HTR-8/SVneo (cell line): Measurements from ENCODE around the gene SNCG.
"Not testable (repeated sequence)": the region's sequence is repeated elsewhere in the genome, so short reads cannot be mapped to it uniquely, and the experiment has no call there.

Experiments
- DNase-seq: peaks from one replicate; pipeline ENCODE4 v3.0.0; 2011; ENCODE audit warnings: low spot score, mixed read lengths; ENCODE audit not compliant: insufficient read length
- FAIRE-seq: peaks from 2 replicates; lab custom pipeline; 2011; peaks lifted over from hg19 to GRCh38; lab: Jason Lieb, UNC

SNCG gene

DNA sequence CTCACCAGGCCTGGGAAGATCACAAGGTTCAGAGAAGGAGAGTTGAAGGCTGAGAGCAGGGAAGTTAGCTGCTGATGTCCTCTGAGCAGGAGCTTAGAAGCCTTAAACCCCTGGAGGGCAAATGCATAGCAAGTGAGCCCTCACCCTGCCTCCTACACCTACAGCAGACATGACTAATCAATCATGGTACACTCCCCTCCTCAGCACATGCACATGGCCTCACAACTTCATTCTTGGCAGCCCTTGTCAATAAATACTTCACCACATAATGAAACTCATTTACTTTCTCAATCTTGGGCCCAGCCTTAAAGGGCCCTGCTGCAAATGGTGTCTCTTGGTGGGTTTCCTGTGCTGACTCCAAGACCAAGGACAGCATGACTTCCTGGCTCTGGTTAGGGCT lies 13.9 kb upstream of the SNCG start:
- DNase-seq (no peak), FAIRE-seq (no peak)

DNA sequence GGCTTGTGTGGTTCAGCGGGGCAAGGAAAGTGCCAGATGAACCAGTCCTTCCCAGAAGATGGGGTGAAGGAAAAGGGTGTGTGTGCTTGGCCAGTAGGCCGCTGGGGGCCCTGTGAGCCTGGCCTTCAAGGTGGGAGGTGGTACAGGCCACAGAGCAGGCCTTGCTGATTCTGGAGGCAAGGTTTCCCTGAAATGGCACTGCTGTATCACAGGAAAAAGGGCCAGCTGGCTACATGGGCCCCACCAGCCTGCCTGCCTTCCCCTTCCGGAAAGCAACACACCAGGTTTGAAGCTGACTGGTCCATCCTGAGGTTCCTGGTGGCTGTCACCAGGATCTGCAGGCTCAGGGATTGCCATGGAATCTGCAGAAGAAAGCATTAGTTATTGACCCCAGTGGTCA lies 13.5 kb upstream of the SNCG start:
- DNase-seq: no peak
- no peak for FAIRE-seq

DNA sequence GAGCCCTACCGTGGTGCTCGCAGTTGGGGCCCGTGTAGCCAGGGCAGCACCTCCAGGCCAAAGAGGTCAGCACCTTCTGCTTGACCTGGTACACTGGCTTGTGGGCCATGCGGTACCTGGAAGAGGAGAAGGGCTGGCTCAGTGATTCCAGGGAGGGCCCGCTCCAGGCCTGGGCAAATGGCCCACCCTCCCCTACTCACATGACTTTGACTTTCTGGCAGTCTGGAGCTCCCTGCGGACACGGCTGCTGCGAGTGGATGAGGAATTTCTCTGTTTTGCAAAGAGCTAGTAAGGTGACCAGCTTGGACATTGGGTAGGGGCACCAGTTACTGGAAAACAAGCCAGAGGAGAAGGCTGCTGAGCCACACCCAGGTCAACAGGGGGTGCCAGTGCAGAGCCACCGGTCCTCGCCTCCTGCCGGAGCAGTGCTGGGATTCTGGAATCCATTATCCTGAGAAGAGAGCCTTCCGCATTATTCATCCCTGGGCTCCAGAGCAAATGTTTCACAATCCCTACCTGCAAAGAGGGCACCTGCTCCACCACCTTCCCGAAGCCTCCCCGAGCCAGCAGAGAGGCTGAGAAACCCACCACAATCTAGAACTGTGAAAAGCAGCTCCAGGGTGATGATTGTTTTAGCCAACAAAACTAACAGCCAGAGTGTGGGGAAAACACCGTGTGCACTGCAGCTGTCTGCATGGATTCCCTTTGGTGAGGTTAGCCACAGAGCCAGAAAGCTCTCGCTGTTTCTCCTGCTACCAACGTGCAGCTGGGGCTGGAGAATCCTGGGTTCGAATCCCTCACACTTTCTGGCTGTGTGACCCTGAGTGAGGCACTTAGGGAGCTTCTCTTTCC lies 12.8 kb upstream of the SNCG start:
- FAIRE-seq (no peak), DNase-seq (no peak)

DNA sequence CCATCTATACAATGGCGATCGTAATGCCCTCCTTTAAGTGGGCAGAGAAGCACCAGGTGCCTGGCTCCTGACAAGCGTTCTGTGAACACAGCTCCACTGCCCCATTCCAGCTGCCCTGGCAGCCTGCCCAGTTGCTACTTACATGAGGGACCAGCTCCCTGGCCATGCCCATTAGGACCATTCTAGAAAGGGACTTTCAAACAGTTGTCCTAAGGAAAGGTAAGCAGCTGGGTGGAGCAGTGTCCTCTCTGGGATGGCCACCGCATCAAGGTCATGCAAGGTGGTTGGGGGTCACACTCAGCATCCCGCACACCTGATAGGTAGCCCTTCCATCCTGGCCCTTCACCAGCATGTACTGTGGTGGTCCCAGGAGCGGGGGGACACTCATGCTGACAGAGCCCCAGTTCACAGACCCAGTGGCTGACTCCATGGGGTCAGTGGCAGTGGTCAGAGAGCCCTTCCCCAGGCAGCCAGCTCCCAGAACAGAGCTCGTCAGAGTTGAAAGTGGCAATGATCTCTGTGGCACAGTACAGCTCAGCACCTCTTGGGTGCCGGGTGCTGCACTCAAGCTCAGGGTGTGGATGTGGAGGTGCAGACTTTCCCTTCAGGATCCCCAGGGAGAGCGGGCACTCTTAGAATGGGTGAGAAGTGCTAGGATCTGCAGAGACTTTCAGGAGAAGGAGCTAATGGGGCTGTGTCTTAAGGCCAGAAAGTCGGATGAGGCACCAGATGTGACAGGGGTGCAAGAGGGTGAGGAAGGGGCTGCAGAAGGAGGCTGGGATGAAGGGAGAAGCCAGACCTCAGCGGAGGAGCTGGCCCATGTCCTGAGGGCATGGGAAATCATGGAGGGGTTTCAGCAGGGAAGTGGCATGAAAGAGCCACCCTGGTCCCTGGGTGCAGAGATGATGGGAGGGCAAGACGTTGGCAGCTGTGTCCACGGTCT lies 11.9 kb upstream of the SNCG start:
- DNase-seq (no peak), FAIRE-seq (no peak)

DNA sequence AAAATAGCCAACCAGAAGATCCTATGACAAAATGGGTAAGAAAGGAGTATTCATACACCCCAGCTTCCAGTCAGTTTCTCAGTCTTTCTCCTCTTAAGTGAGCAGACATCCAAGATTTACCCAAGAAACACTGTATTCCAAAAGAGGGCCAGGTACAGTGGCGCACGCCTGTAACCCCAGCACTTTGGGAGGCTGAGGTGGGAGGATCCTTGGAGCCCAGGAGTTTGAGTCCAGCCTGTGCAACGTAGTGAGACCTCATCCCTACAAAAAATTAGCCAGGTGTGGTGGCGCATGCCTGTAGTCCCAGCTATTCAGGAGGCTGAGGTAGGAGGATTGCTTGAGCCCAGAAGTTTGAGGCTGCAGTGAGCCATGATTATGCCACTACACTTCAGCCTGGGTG lies 10.6 kb upstream of the SNCG start:
- DNase-seq, FAIRE-seq: not testable (repeated sequence)

- DNase-seq (no peak), FAIRE-seq (no peak)
Measured at GRCh38 chr10:86950349-86950748, 8.1 kb upstream of the SNCG start.

DNA sequence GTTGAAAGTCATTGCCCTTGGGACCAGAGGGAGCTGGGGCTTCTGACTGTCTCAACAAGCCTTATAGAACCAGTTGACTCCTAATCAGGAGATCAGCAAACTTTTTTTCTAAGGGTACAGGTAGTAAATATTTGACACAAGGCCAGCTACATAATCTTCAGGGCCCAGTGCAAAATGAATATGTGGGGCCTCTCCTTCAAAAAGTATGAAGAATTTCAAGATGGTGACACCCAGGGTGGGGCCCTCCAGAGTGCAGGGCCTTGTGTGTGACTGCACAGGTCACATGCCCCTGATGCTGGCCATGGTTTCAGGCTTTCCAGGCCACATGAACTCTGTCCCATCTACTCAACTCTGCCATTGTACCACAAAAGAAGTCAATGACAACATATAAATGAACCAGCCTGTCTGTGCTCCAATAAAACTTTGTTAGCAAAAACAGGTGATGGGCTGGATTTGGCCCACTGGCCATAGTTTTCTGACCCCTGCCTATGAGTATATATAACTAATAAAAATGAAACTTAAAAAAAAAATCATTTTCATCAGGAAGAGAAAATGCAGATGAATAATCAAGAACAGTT lies 7.1 kb upstream of the SNCG start:
- FAIRE-seq: no peak
- no peak for DNase-seq

DNA sequence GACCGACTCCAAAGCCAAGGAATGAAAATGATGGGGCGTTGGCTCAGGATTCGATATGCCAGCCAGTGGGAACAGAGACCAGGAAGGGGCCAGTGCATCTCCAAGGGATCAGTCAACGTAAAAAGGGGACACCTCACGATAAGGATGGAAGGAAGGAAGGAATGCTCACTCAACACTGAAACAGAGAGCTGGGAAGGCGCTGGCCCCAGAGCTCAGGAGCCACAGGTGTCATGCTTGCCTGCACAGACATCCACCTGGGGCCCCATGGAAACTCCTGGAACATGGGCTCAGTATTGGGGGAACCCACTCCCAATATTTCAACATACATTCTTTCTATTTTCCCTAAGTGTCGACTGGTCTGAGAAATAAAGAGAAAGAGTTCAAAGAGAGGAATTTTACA lies 6.3 kb upstream of the SNCG start:
- FAIRE-seq: no peak
- no peak for DNase-seq

DNA sequence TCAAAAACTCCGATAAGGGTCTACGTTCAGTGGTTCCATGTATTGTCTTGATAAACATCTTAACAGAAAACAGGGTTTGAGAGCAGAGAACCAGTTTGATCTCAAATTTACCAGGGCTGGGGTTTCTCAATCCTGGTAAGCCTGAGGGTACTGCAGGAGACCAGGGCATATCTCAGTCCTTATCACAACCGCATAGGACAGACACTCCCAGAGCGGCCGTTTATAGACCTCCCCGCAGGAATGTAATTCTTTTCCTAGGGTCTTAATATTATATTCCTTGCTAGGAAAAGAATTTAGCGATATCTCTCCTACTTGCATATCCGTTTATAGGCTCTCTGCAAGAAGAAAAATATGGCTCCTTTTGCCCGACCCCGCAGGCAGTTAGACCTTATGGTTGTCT lies 5.7 kb upstream of the SNCG start:
- FAIRE-seq, DNase-seq: not testable (repeated sequence)

DNA sequence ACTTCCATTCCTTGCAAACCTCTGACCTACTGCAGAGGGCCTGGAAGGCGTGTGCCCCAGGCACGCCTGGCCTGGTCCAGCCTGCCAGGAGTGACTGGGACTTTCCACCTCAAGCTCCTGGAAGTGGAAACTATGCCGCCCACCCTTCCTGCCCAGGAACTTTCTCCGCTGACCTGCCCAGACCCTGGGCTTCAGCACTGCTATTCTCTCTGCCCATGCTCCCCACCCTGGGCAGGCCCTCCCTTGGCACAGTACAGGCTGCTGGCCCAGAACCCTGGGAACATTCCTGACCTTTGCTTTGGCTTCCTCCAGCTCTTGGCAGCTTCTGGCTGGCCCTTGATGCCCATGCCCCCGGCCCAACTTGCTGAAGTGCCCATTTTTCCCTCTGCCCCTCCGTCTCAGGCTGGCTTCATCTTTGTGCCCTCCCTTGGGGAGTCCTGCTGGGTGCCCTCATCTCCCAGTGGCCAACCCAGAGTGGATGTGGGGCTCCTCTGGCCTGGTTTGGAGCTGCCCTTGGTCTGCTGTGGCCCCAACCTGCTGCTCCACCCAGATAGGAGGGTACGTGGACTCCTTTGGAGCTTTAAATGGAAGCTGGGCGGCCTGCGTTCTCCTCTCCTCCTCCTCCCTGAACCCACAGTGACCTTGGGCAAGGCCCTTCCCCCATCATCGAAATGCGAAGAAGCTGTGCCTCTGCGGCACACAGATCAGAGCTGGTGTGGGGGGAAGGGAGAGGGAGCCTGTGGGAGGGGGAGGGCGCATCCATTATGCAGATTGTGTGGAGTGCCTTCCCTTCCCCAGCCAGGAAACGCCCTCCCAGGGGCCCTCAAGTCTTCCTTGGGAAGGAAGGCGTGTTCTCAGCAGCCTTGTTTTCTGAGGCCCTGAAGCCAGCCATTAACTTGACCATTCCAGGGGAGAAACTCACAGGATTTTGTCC lies 4.4 kb upstream of the SNCG start:
- DNase-seq (no peak), FAIRE-seq (no peak)

- no peak for DNase-seq
- FAIRE-seq: no peak
Measured at GRCh38 chr10:86954681-86955500, 3.5 kb upstream of the SNCG start.

GRCh38 chr10:86955501-86956194 lies 2.8 kb upstream of the SNCG start:
- DNase-seq: no peak
- FAIRE-seq: no peak

GRCh38 chr10:86956195-86956847 lies 2.1 kb upstream of the SNCG start:
- no peak for FAIRE-seq
- no peak for DNase-seq

- DNase-seq (no peak), FAIRE-seq (no peak)
Measured at GRCh38 chr10:86956848-86957448, 1.5 kb upstream of the SNCG start.

DNA sequence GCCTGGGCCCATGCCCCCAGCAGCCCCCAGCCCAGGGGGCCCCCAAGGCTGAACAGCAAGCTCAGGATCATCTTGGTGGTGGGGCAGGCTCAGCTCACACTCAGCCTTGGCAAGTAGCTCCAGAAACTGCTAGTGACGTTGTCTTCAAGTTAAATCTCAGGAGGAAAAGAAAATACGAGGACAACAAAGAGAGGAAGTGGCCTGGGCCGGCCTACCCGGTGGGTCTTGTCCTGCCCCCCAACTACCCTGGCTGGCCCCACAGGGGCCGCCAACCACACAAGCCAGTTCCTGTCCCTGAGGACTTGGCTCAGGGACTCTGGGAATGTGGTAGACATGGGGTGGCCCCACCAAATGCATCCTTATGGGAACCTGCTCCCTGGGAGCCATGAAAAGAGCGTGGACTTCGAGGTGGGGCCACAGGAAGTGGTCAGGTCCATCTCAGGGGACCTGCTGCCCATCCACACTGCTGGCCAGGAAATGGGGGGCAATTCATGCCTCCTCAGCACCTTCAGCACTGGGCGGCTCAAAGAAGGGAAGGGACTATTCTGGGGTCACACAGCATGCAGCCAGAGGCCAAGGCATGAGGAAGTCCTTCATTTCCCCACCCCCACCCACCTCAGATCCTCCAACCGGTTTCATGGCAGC lies 806 bp upstream of the SNCG start, which contains the start of gene MMRN2:
MMRN2 (minus strand) TSS at position 145 of the 645 bp plus-strand sequence; CDS start at position 71, 74 bp downstream.
- DNase-seq: no peak
- FAIRE-seq: no peak

DNA sequence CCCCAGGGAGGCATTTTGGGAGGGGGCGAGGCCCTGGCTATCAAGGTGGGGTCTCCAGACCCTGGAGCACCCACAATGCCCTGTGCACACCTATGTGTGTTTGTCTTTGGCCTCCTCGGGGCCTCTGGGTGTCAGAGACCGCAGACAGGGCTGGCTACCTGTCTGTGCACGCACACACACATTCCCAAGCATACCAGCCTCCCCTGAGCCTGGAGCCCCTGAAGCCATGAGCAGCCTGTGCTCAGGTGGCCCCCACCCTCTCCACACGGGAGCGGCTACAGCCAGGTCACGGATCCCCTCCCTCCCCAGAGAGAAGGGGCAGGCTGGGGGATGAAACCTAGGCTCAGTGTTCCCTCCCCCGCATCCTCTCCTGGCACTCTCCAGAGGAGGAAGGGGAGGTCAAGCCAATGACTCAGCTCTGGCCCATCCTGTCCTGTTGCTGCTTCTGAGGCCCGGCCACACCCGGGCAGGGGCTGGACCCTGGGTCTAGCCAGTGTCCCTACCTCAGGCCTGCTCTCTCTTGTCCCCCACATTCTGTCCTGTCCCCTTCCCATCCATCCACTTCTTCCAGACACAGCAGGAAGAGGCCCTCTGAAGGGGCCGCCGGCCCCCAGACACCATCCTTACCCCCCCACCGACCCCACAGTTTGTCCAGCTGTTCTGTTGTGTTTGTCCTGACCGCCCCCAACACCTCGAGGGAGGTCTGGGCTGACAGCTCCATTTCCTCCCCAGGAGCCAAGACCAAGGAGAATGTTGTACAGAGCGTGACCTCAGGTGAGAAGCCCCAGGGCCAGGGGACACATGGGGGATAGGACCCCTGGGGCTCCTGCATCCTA lies 720 bp downstream of the SNCG start:
- DNase-seq: peak; percentile 80

More for the DNA sequence above, 720 bp downstream of the SNCG start:
- FAIRE-seq: peak; percentile 91
